Measurements from ENCODE around the gene PRPSAP1.

The PRPSAP1 gene

GRCh38 chr17:76260220-76260619 lies 93.5 kb downstream of the PRPSAP1 start:
- DNase-seq (ENCODE audit: extremely low read depth, low read depth), result no peak
- no peak for TF ChIP-seq CTCF (IDR thresholded peaks at IDR 0.05; ENCODE audit: low read depth, low read length)
